AG09319 (cell line): ENCODE results near the gene SKI.

Experiments
- DNase-seq: peaks from one replicate; pipeline ENCODE4 v3.0.0-alpha.2; 2010; ENCODE audit warnings: low read depth; ENCODE audit errors: extremely low read depth
- TF ChIP-seq, protein P1 (sequence below): IDR thresholded peaks from 2 replicates; pipeline ENCODE4 v1.5.1; 2011; ENCODE audit warnings: low read depth, mild to moderate bottlenecking, inconsistent platforms, low read length, moderate library complexity

SKI gene

GRCh38 chr1:2303781-2304180 lies 75.7 kb downstream of the SKI start:
- no peak for DNase-seq

DNA sequence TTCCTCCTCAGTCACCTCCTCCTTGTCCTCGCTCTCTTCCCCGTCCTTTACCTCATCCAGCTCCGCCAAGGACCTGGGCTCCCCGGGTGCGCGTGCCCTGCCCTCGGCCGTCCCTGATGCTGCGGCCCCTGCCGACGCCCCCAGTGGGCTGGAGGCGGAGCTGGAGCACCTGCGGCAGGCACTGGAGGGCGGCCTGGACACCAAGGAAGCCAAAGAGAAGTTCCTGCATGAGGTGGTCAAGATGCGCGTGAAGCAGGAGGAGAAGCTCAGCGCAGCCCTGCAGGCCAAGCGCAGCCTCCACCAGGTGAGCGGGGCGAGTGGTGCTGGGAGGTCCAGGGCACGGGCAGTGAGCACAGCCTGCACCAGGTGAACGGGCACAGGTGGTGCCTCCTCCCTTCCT lies 76.2 kb downstream of the SKI start:
- TF ChIP-seq, protein P1, sequence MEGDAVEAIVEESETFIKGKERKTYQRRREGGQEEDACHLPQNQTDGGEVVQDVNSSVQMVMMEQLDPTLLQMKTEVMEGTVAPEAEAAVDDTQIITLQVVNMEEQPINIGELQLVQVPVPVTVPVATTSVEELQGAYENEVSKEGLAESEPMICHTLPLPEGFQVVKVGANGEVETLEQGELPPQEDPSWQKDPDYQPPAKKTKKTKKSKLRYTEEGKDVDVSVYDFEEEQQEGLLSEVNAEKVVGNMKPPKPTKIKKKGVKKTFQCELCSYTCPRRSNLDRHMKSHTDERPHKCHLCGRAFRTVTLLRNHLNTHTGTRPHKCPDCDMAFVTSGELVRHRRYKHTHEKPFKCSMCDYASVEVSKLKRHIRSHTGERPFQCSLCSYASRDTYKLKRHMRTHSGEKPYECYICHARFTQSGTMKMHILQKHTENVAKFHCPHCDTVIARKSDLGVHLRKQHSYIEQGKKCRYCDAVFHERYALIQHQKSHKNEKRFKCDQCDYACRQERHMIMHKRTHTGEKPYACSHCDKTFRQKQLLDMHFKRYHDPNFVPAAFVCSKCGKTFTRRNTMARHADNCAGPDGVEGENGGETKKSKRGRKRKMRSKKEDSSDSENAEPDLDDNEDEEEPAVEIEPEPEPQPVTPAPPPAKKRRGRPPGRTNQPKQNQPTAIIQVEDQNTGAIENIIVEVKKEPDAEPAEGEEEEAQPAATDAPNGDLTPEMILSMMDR: no peak
- no peak for DNase-seq

More at GRCh38 chr1:2303781-2304180, 75.7 kb downstream of the SKI start:
- TF ChIP-seq, protein P1: no peak

- no peak for DNase-seq
- TF ChIP-seq, protein P1: no peak
Observed at GRCh38 chr1:2304921-2305681, 77.0 kb downstream of the SKI start.

DNA sequence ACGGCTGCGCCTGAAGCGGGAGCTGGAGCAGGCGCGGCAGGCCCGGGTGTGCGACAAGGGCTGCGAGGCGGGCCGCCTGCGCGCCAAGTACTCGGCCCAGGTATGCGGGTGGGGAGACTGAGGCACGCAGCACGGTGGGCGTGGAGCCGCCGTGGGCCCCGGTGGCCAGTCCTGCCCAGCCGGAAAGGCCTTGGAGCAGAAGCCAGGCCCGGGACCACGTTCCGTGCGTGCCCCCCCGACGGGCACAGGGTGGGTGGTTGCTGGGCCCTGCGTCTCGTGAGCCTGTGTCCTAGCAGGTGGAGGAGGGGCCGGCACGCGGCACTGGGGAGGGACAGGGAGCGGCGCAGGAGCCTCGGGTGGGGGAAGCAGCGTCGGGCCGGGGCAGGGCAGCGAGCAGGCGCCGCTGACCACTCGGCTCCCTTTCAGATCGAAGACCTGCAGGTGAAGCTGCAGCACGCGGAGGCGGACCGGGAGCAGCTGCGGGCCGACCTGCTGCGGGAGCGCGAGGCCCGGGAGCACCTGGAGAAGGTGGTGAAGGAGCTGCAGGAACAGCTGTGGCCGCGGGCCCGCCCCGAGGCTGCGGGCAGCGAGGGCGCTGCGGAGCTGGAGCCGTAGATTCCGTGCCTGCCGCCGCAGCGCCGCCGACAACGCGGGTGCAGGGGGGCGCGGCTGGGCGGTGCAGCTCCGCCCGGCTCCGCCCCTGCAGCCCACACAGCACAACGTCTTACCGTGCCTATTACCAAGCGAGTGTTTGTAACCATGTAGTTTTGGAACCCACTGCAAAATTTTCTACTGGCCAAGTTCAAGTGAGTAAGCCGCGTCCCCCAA lies 78.2 kb downstream of the SKI start:
- no peak for DNase-seq
- TF ChIP-seq, protein P1: no peak

DNA sequence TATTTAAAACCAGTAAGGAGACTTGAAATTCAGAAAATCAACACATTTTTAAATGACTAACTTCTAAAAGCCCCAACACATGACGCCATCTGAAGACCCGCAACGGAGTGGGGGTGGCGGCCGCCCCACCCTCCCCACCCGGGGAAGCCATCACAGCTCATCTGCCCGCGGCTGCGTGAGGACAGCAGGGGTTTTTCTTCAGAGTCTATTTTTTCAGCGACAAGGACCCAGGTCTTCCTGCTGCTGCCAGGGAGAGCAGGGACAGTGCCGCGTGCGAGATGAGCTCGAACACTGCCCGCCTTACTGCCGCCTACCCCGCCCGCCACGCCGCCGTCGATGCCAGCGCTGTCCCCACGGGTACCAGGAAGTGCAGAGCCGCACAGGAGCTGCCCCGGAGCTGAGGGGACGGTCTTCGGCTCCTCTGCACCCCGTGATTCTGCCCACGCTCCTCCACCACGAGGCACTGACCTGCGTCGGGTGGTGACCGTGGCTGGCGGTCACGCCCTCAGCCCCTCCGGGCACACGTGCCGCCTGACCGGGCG lies 79.0 kb downstream of the SKI start:
- TF ChIP-seq, protein P1: no peak
- no peak for DNase-seq

GRCh38 chr1:2307972-2308371 lies 79.9 kb downstream of the SKI start:
- no peak for DNase-seq
- TF ChIP-seq, protein P1: no peak

- TF ChIP-seq, protein P1: no peak
- no peak for DNase-seq
Observed at GRCh38 chr1:2308844-2309243, 80.7 kb downstream of the SKI start.
